Endothelial cell of umbilical vein (primary cell): ENCODE measurements around the gene CPED1. TPM values are rescaled to one million over a fixed set of nuclear protein-coding genes. Genes with fewer than 3 reads are reported as not detected.

Experiments used
- BruUV-seq: library from RNA; stranded (reverse); fragments of 400-500 nt; replicated peaks from 2 replicates; lab custom pipeline; 2021; lab: Mats Ljungman, UMichigan
- CTCF ChIA-PET: fragments of 300-600, 350-600 bp; sonication (Branson Sonifier 250); formaldehyde crosslinking; loops from one replicate; lab custom pipeline; 2021; ENCODE audit warnings: antibody characterized with exemption, inconsistent platforms; lab: Charles Lee
- POLR2A ChIA-PET: fragments of 300-600, 350-600 bp; sonication (Branson Sonifier 250); formaldehyde crosslinking; loops from one replicate; lab custom pipeline; 2021; ENCODE audit warnings: antibody characterized with exemption, inconsistent platforms; lab: Charles Lee
- DNase-seq: peaks from one replicate; pipeline ENCODE4 v3.0.0-alpha.2; 2011; ENCODE audit warnings: low read depth, low spot score
- FAIRE-seq: peaks from 2 replicates; lab custom pipeline; 2011; peaks lifted over from hg19 to GRCh38; lab: Jason Lieb, UNC
- H2AFZ ChIP-seq: 2 replicates; pipeline ENCODE4 v1.6.0; 2012; ENCODE audit warnings: low read depth, low read length, control low read depth, inconsistent platforms
- H3K27ac ChIP-seq: 2 replicates; pipeline ENCODE4 v1.5.1; 2011; ENCODE audit warnings: low read depth, mild to moderate bottlenecking, control low read depth, low read length, moderate library complexity; ENCODE audit not compliant: insufficient read depth
- H3K27me3 ChIP-seq, 2 experiments: 2 replicates each; pipeline versions ENCODE4 v1.6.0 to v1.6.1; 2011; ENCODE audit warnings: low read length in 2 of 2, mixed read lengths in 1 of 2; ENCODE audit not compliant: control insufficient read depth in 2 of 2, insufficient read depth in 2 of 2
- H3K36me3 ChIP-seq, 2 experiments: 2 replicates in 1 of 2; 3 replicates in 1 of 2; pipeline ENCODE4 v1.5.1; 2011; ENCODE audit warnings: low read length in 2 of 2, mild to moderate bottlenecking in 1 of 2, moderate library complexity in 1 of 2; ENCODE audit not compliant: control insufficient read depth in 2 of 2, insufficient read depth in 2 of 2; ENCODE audit errors: extremely low read depth in 1 of 2
- H3K4me1 ChIP-seq: 3 replicates; pipeline ENCODE4 v1.5.1; 2011; ENCODE audit warnings: mild to moderate bottlenecking, low read length; ENCODE audit not compliant: control insufficient read depth, insufficient read depth; ENCODE audit errors: extremely low read depth
- H3K4me2 ChIP-seq: 2 replicates; pipeline ENCODE4 v1.6.1; 2011; ENCODE audit warnings: low read length, control low read depth, mixed read lengths; ENCODE audit not compliant: insufficient read depth
- H3K4me3 ChIP-seq, 3 experiments: fragments of 200-600 bp in 1 of 3; sonication (generic), shearing (Covaris generic) in 1 of 3; replicated peaks in 1 of 3; 2 replicates each; pipeline ENCODE4 v1.5.1; 2011 to 2016; ENCODE audit warnings: control low read depth in 3 of 3, low read length in 3 of 3, mild to moderate bottlenecking in 2 of 3, inconsistent platforms in 1 of 3, low read depth in 1 of 3, moderate library complexity in 1 of 3; ENCODE audit not compliant: insufficient read depth in 1 of 3
- H3K79me2 ChIP-seq: 2 replicates; pipeline ENCODE4 v1.6.0; 2012; ENCODE audit warnings: low read length, inconsistent platforms; ENCODE audit not compliant: control insufficient read depth, insufficient read depth
- H3K9ac ChIP-seq: replicated peaks from 2 replicates; pipeline ENCODE3; 2011; ENCODE audit warnings: low read length, control low read depth; ENCODE audit not compliant: insufficient read depth; ENCODE audit errors: extremely low read depth
- H3K9me1 ChIP-seq: replicated peaks from 3 replicates; pipeline ENCODE4 v1.6.0; 2011; ENCODE audit warnings: mild to moderate bottlenecking, low read length; ENCODE audit not compliant: control insufficient read depth, insufficient read depth; ENCODE audit errors: extremely low read depth
- H3K9me3 ChIP-seq: replicated peaks from 2 replicates; pipeline ENCODE4 v1.5.1; 2012; ENCODE audit warnings: low read length, inconsistent platforms; ENCODE audit not compliant: control insufficient read depth, insufficient read depth
- H4K20me1 ChIP-seq: replicated peaks from 2 replicates; pipeline ENCODE3; 2011; ENCODE audit warnings: mild to moderate bottlenecking, low read length; ENCODE audit not compliant: control insufficient read depth, insufficient read depth; ENCODE audit errors: extremely low read depth
- EZH2 ChIP-seq: IDR thresholded peaks from 2 replicates; pipeline ENCODE4 v1.6.1; 2012; ENCODE audit warnings: borderline replicate concordance, low read depth, mild to moderate bottlenecking, moderate library complexity, low read length, inconsistent platforms; ENCODE audit not compliant: severe bottlenecking
- FOS ChIP-seq: IDR thresholded peaks from 2 replicates; pipeline ENCODE4 v1.6.1; 2011; ENCODE audit warnings: mild to moderate bottlenecking, low read length, moderate library complexity, borderline replicate concordance; ENCODE audit not compliant: insufficient read depth
- GATA2 ChIP-seq: IDR thresholded peaks from 2 replicates; pipeline ENCODE4 v1.7.0; 2011; ENCODE audit warnings: low read depth, mild to moderate bottlenecking, moderate library complexity, mixed read lengths, low read length; ENCODE audit not compliant: insufficient read length, insufficient read depth
- JUN ChIP-seq: IDR thresholded peaks from 2 replicates; pipeline ENCODE4 v1.6.1; 2011; ENCODE audit warnings: borderline replicate concordance, low read depth; ENCODE audit not compliant: insufficient read length, insufficient read depth
- MYC ChIP-seq: IDR thresholded peaks from one replicate; pipeline ENCODE4 v1.6.1; 2011; ENCODE audit warnings: mild to moderate bottlenecking, low read depth, low read length
- POLR2A ChIP-seq: IDR thresholded peaks from 2 replicates; pipeline ENCODE4 v1.6.1; 2012; ENCODE audit warnings: low read depth, mild to moderate bottlenecking, control low read depth, low read length
- POLR2AphosphoS5 ChIP-seq: IDR thresholded peaks from 2 replicates; pipeline ENCODE4 v1.6.1; 2012; ENCODE audit warnings: low read depth, mild to moderate bottlenecking, control low read depth, low read length, moderate library complexity; ENCODE audit not compliant: insufficient read depth
- dilution Hi-C: fragments of 300-500 bp; cut with MboI; formaldehyde crosslinking; loops from one replicate; pipeline ENCODE4 v1.15.0; 2019; ENCODE audit warnings: low sequenced_read_pairs; ENCODE audit not compliant: extremely low pct_ligation_motif_present
- intact Hi-C: fragments of 100-400 bp; cut with micrococcal nuclease; formaldehyde crosslinking; loops from one replicate; pipeline ENCODE4 v1.10.0; 2022
- polyA plus RNA-seq, 4 experiments: library from polyadenylated mRNA; depleted of rRNA in 3 of 4; stranded (reverse) in 3 of 4; unstranded in 1 of 4; fragments of >200 nt; gene quantifications; 2 replicates each; pipeline versions ENCODE4 v1.2.1 to v1.2.3, GENCODE V29; 2011 to 2012; ENCODE audit warnings: missing spikeins in 1 of 4
- total RNA-seq: library from RNA; stranded (reverse); gene quantifications from 2 replicates; pipeline ENCODE4 v1.2.3, GENCODE V29; 2021
- TF ChIP-seq, protein P1 (sequence below), 2 donors: IDR thresholded peaks; 1 replicate in 1 of 2; 2 replicates in 1 of 2; pipeline ENCODE4 v1.5.1; 2011; ENCODE audit warnings: low read length in 2 of 2, mild to moderate bottlenecking in 2 of 2, moderate library complexity in 2 of 2, control low read depth in 1 of 2, inconsistent platforms in 1 of 2, low read depth in 1 of 2; ENCODE audit not compliant: insufficient read depth in 1 of 2; ENCODE audit errors: extremely low read depth in 1 of 2
- TF ChIP-seq, protein P2 (sequence below): IDR thresholded peaks from 2 replicates; pipeline ENCODE4 v1.6.1; 2011; ENCODE audit not compliant: insufficient read depth, insufficient read length

The CPED1 gene
- total and polyA plus RNA-seq, 2 donors (not counting 3 experiments of a cell fraction or from before 2014, with no cell fraction given), result 0.22 to 3.0 TPM

DNA sequence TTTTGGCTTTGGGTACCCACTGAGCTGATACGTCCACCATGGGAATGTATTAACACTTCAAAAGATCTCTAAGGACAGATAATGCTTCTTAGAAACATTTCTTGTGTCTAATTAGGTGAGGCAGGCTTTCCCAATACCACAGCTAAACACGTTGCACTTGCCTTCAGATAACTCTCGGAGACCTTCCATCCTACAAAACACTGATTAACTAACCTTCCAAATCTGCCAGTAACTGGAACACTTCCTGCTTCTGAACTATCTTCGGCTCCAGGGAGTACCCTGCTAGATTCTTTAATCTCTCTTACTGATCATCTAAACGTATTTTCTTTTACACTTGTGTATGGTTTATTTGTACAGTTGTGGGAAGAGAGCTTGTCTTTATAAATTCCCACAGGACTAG is 339.2 kb downstream of the CPED1 start:
- Histone ChIP-seq H3K9me3 (no peaks in the 10 kb centered on the region), H3K4me1 (peaks cover 12% of the 10 kb centered on the region), H3K4me3 (no peak overlapping the region), H3K79me2 (no peaks in the 10 kb centered on the region), H2AFZ (no peak overlapping the region), H3K9me1 (no peaks in the 10 kb centered on the region), H3K4me2 (no peak overlapping the region), H4K20me1 (no peaks in the 10 kb centered on the region), H3K9ac (no peak overlapping the region), H3K27me3 (peaks cover 38 to 51% of the 10 kb centered on the region in 2 experiments), H3K27ac (no peak overlapping the region), H3K36me3 (no peaks in the 10 kb centered on the region)
- ChIA-PET CTCF (no interaction called here), POLR2A (no interaction called here)
- BruUV-seq, result no TSS peak
- FAIRE-seq (no peak), DNase-seq (no peak)
- dilution Hi-C loops, result no loop called here
- intact Hi-C loops, result no loop called here
- TF ChIP-seq MYC, result no peak

DNA sequence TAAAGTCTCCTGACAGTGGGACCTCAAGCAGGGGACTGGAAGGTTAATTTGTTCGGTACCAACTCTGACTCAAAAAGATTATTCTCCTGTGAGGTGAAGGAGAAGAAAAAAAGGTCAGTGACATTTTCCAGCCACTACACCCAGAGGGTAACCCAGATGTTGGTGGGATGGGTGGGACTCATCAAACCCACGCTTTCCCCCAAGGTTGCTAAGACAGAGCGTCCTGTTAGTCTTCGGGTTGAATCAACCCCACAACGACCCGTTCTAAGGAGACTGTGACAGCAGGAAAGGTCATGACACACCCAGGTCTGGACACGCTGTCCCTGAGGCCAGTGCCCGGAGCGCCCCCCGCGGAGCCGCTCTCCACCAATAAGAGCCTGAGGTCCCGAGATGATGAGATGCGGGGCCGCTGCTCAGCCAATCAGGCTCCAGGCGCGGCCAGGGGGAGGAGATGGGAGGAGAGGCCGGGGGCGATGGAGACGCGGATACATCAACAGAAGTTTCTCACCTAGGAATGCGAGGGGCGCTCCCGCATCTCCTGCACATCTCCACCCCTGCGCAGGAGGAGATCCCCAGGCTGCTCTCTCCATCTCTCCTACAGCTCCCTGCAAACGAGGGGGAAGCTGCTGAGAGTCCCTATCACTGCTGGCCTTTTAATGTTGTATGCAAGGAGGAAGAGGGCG is 340.1 kb downstream of the CPED1 start, which contains the start of gene WNT16:
TSS of gene WNT16 (plus strand) at position 493 of the 683 bp plus-strand sequence. CDS start 293 bp downstream, outside the sequence.
- peak within 1 kb of the TSS; percentile 67 for H3K4me2 ChIP-seq
- no peak within 1 kb of the TSS for H3K9ac ChIP-seq
- no peaks in the 10 kb centered on the region for H3K9me1 ChIP-seq
- no peak within 1 kb of the TSS for H2AFZ ChIP-seq
- intact Hi-C loops, result no loop called here
- ChIA-PET POLR2A (no interaction called here), CTCF (no interaction called here)
- H3K79me2 ChIP-seq, result no peaks in the 10 kb centered on the region
- peaks cover 38 to 55% of the 10 kb centered on the region in 2 experiments for H3K27me3 ChIP-seq
- FAIRE-seq, result no peak
- no peaks in the 10 kb centered on the region for H3K36me3 ChIP-seq
- no peak within 1 kb of the TSS for H3K4me3 ChIP-seq
- no peak for DNase-seq
- TF ChIP-seq POLR2A (no peak), MYC (no peak), GATA2 (no peak), POLR2AphosphoS5 (no peak), EZH2 (no peak), JUN (no peak), FOS (no peak)
- TF ChIP-seq, protein P1, sequence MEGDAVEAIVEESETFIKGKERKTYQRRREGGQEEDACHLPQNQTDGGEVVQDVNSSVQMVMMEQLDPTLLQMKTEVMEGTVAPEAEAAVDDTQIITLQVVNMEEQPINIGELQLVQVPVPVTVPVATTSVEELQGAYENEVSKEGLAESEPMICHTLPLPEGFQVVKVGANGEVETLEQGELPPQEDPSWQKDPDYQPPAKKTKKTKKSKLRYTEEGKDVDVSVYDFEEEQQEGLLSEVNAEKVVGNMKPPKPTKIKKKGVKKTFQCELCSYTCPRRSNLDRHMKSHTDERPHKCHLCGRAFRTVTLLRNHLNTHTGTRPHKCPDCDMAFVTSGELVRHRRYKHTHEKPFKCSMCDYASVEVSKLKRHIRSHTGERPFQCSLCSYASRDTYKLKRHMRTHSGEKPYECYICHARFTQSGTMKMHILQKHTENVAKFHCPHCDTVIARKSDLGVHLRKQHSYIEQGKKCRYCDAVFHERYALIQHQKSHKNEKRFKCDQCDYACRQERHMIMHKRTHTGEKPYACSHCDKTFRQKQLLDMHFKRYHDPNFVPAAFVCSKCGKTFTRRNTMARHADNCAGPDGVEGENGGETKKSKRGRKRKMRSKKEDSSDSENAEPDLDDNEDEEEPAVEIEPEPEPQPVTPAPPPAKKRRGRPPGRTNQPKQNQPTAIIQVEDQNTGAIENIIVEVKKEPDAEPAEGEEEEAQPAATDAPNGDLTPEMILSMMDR (IDR thresholded peaks at IDR 0.05; ENCODE audit: extremely low read depth in 1 of 2, insufficient read depth in 1 of 2, low read depth in 1 of 2, low read length in 2 of 2), result no peak
- TF ChIP-seq, protein P2, sequence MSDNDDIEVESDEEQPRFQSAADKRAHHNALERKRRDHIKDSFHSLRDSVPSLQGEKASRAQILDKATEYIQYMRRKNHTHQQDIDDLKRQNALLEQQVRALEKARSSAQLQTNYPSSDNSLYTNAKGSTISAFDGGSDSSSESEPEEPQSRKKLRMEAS, result no peak
- no peaks in the 10 kb centered on the region for H4K20me1 ChIP-seq
- H3K4me1 ChIP-seq, result peaks cover 12% of the 10 kb centered on the region
- H3K9me3 ChIP-seq, result no peaks in the 10 kb centered on the region
- dilution Hi-C loops, result no loop called here
- BruUV-seq, result no TSS peak
- H3K27ac ChIP-seq, result no peak within 1 kb of the TSS
